Type B pancreatic cell (in vitro differentiated cells): ENCODE results near the gene FRRS1. TPM values are rescaled to one million over a fixed set of nuclear protein-coding genes. Genes with fewer than 3 reads are reported as not detected.

Source experiments
- DNase-seq: peaks from one replicate; pipeline ENCODE4 v3.0.0; 2021; ENCODE audit warnings: mixed read lengths; ENCODE audit not compliant: unreplicated experiment; ENCODE audit errors: extremely low spot score
- H3K27ac Mint-ChIP-seq: 2 replicates; pipeline ENCODE4 v1.8.0; 2021; ENCODE audit warnings: mild to moderate bottlenecking, mixed read lengths
- H3K27me3 Mint-ChIP-seq: 2 replicates; pipeline ENCODE4 v1.8.0; 2021; ENCODE audit warnings: mixed read lengths
- H3K36me3 Mint-ChIP-seq: 2 replicates; pipeline ENCODE4 v1.8.0; 2021; ENCODE audit warnings: mixed read lengths
- H3K4me1 Mint-ChIP-seq: one replicate; pipeline ENCODE4 v1.8.0; 2021; ENCODE audit warnings: mixed read lengths; ENCODE audit not compliant: unreplicated experiment
- H3K4me3 Mint-ChIP-seq: 2 replicates; pipeline ENCODE4 v1.8.0; 2021; ENCODE audit warnings: mild to moderate bottlenecking, mixed read lengths
- H3K9me3 Mint-ChIP-seq: 2 replicates; pipeline ENCODE4 v1.8.0; 2021; ENCODE audit warnings: mixed read lengths
- total RNA-seq: library from RNA; stranded (reverse); gene quantifications from 2 replicates; pipeline ENCODE4 v1.2.1, GENCODE V29; 2021; ENCODE audit warnings: low replicate concordance
- TF ChIP-seq, protein P1 (sequence below): fragments of 200-600 bp; sonication (generic); conservative IDR thresholded peaks from 2 replicates; pipeline ENCODE4 v1.5.0; 2021; ENCODE audit warnings: antibody characterized with exemption, mild to moderate bottlenecking

The FRRS1 gene
- total RNA-seq, 1 donor from 2014 or later, result 6.4 TPM

DNA sequence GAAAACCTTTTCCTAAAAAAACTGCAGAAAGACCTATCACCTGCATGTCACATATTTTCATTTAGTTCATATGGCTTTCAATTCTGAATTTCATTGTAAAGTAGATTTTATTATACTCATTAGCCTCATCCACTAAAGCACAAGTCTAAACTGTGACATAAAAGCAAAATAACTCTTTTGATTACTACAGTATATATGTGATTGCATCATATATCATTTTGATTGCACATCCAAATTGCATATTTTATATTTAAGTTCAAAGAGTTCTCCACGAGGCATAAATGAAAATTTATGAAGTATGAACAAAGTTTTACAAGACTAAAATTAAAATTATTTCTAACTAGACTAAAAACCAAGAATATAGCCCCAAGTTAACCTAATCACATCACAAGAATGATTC lies 101.2 kb downstream of the FRRS1 start:
- Mint-ChIP-seq H3K27me3 (no peaks in the 10 kb centered on the region), H3K4me3 (no peak overlapping the region), H3K27ac (no peak overlapping the region), H3K9me3 (no peaks in the 10 kb centered on the region), H3K36me3 (no peaks in the 10 kb centered on the region), H3K4me1 (peaks cover 5% of the 10 kb centered on the region)
- TF ChIP-seq, protein P1, sequence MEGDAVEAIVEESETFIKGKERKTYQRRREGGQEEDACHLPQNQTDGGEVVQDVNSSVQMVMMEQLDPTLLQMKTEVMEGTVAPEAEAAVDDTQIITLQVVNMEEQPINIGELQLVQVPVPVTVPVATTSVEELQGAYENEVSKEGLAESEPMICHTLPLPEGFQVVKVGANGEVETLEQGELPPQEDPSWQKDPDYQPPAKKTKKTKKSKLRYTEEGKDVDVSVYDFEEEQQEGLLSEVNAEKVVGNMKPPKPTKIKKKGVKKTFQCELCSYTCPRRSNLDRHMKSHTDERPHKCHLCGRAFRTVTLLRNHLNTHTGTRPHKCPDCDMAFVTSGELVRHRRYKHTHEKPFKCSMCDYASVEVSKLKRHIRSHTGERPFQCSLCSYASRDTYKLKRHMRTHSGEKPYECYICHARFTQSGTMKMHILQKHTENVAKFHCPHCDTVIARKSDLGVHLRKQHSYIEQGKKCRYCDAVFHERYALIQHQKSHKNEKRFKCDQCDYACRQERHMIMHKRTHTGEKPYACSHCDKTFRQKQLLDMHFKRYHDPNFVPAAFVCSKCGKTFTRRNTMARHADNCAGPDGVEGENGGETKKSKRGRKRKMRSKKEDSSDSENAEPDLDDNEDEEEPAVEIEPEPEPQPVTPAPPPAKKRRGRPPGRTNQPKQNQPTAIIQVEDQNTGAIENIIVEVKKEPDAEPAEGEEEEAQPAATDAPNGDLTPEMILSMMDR, result no peak
- no peak for DNase-seq

DNA sequence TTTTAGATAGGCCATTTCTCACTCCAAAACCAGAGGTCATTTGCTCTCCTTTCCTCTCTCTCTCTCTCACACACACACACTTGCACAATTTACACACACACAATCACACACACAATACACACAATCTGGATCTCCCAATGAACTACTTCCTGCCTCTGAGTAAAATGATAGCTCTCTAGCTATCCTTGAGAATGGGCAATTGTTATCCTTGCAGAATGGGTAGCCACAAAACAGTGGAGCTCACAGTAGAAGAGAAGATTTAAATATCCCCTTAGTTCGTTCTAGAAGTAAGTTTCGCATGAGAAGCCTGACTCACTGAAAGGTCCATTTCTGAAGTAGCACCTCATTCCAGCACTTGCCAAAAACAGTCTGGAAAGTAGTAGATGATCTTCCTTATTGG lies 102.9 kb downstream of the FRRS1 start:
- no peak overlapping the region for H3K27ac Mint-ChIP-seq
- TF ChIP-seq, protein P1, result no peak
- DNase-seq, result no peak
- H3K27me3 Mint-ChIP-seq, result no peaks in the 10 kb centered on the region
- H3K9me3 Mint-ChIP-seq, result no peaks in the 10 kb centered on the region
- H3K4me3 Mint-ChIP-seq, result no peak overlapping the region
- no peaks in the 10 kb centered on the region for H3K36me3 Mint-ChIP-seq
- peaks cover 5% of the 10 kb centered on the region for H3K4me1 Mint-ChIP-seq

DNA sequence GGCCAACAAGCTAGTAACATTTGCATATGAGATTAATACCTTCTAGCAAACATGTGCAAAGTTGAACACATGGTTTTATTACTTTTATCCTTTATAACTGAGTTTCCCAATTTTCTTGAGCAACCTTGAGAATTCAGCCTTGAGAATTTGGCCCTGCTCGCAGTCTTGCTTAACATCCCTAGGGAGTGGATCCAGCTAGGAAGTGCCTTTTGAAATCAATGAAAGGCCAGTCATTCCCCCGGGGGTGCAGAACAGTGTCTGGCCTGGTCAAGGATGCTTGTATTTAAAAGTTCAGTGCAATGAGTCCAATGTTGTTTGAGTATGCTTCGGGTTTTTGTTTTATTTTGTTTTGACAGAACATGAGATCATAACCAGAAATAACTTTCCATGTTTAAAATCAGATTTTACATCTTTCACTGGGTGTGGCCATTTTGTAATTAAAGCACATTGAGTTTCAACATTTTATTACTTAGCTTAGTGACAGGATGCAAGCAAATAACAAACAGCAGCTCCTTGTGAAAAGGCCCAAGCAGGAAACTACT lies 103.8 kb downstream of the FRRS1 start:
- no peak for DNase-seq
- H3K9me3 Mint-ChIP-seq, result no peaks in the 10 kb centered on the region
- H3K27ac Mint-ChIP-seq, result no peak overlapping the region
- H3K27me3 Mint-ChIP-seq, result no peaks in the 10 kb centered on the region
- no peaks in the 10 kb centered on the region for H3K36me3 Mint-ChIP-seq
- TF ChIP-seq, protein P1, result no peak
- no peak overlapping the region for H3K4me3 Mint-ChIP-seq
- peaks cover 5% of the 10 kb centered on the region for H3K4me1 Mint-ChIP-seq

DNA sequence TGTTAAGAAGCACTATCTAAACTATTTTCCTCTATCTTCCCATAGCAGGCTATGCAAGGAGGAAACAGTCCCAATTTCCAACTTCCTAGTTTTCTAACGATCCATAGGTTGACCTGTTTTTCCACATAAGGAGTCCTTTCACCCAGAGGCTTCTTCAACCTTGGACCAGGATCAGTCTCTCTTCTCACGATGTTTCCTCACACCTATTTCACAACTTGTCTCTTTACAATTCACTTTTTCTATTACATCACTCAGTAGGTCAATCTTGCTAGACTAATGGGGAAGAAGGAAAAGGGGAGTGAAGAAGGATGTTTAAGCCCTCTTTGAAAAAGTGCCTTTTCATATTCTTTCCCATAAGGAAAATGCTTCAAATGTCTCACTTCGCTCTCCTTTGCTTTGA lies 104.7 kb downstream of the FRRS1 start:
- Mint-ChIP-seq H3K36me3 (no peaks in the 10 kb centered on the region), H3K4me1 (peaks cover 5% of the 10 kb centered on the region), H3K4me3 (no peak overlapping the region), H3K9me3 (no peaks in the 10 kb centered on the region), H3K27me3 (no peaks in the 10 kb centered on the region), H3K27ac (no peak overlapping the region)
- TF ChIP-seq, protein P1, result no peak
- DNase-seq, result no peak

DNA sequence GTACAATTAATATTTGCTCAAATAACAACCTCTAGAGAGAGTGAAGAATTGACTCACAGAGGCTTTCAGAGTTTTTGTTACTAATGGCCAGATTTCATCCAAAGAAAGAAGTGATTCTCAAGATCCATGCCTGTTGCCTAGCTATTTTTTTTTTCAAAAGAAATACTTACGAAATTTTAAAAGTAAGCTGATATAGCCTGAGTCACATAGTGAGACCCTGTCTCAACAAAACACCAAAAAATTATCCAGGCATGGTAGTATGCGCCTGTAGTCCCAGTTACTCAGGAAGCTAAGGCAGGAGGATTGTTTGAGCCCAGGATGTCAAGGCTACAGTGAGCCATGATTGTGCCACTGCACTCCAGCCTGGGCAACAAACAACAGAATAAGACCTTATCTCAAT lies 105.9 kb downstream of the FRRS1 start:
- Mint-ChIP-seq H3K9me3 (no peaks in the 10 kb centered on the region), H3K4me3 (no peak overlapping the region), H3K27ac (no peak overlapping the region), H3K4me1 (peaks cover 5% of the 10 kb centered on the region), H3K27me3 (no peaks in the 10 kb centered on the region), H3K36me3 (no peaks in the 10 kb centered on the region)
- no peak for DNase-seq
- TF ChIP-seq, protein P1, result no peak

DNA sequence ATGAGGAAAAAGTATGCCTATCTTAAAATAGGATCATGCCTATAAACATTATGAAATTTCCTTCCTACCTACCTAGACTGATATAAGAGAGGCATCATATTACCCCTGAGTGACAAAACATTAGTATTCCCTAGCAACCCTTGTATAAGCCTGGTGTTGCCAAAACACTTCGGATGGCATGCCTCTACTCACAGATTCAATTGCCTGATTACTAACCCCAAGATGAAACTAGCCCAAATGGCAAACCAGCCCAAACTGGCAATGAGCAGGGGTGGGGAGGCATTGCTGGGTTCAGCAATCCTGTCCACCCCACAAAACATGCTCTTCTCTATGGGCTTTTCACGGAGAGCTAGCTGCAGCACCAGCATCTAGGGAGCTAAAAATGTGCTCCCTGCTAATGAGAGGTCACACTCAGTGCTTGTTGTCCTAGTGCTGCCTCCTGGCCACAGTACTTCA lies 106.7 kb downstream of the FRRS1 start:
- no peak overlapping the region for H3K27ac Mint-ChIP-seq
- H3K9me3 Mint-ChIP-seq, result no peaks in the 10 kb centered on the region
- H3K4me1 Mint-ChIP-seq, result peaks cover 5% of the 10 kb centered on the region
- H3K27me3 Mint-ChIP-seq, result no peaks in the 10 kb centered on the region
- TF ChIP-seq, protein P1, result no peak
- no peaks in the 10 kb centered on the region for H3K36me3 Mint-ChIP-seq
- DNase-seq, result no peak
- no peak overlapping the region for H3K4me3 Mint-ChIP-seq
